HCT116 (cell line): ENCODE data around the gene KLHL11. TPM values are rescaled to one million over a fixed set of nuclear protein-coding genes. Genes with fewer than 3 reads are reported as not detected.
"Not testable (repeated sequence)": the region's sequence is repeated elsewhere in the genome, so short reads cannot be mapped to it uniquely, and the experiment has no call there.

Experiments
- ATAC-seq: fragments of 200-7000 bp; cut with Tn5 transposase; 2 replicates; pipeline ENCODE4 v1.9.1; 2020; ENCODE audit warnings: mild to moderate bottlenecking, moderate library complexity
- BruUV-seq: library from RNA; stranded (reverse); fragments of 400-500 nt; replicated peaks from 2 replicates; lab custom pipeline; 2021; lab: Mats Ljungman, UMichigan
- CTCF ChIA-PET: fragments of 300-600 bp; sonication (Branson Sonifier 250); formaldehyde crosslinking; loops from one replicate; lab custom pipeline; 2021; ENCODE audit warnings: antibody characterized with exemption; lab: Charles Lee
- POLR2A ChIA-PET: fragments of 300-600, 350-600 bp; sonication (Branson Sonifier 250); formaldehyde crosslinking; loops from one replicate; lab custom pipeline; 2021; ENCODE audit warnings: antibody characterized with exemption; lab: Charles Lee
- RAD21 ChIA-PET, 2 experiments: fragments of 300-600 bp; sonication (Branson Sonifier 250); formaldehyde crosslinking; loops; one replicate each; lab custom pipeline; 2023; ENCODE audit warnings: low total read pairs in 2 of 2; ENCODE audit not compliant: uncharacterized antibody in 2 of 2, unreplicated experiment in 2 of 2, low non-redundant PET in 1 of 2; lab: Charles Lee
- DNase-seq: peaks from one replicate; pipeline ENCODE4 v3.0.0-alpha.2; 2010; ENCODE audit warnings: low read depth, low spot score
- H2AFZ ChIP-seq: fragments of 200-600 bp; shearing (Covaris generic), sonication (generic); 2 replicates; pipeline ENCODE4 v1.6.1; 2017; ENCODE audit warnings: low read depth, mixed run types, mixed read lengths, antibody characterized with exemption, low read length; ENCODE audit not compliant: poor library complexity, severe bottlenecking
- H3K27ac ChIP-seq: 2 replicates; pipeline ENCODE4 v1.5.1; 2012; ENCODE audit warnings: low read depth, low read length
- H3K27me3 ChIP-seq: fragments of 200-600 bp; sonication (generic); 2 replicates; pipeline ENCODE4 v1.6.1; 2016; ENCODE audit warnings: mixed run types, low read length, mixed read lengths; ENCODE audit not compliant: insufficient read depth
- H3K36me3 ChIP-seq, 2 experiments: fragments of 200-500 bp in 1 of 2; fragments of 200-600 bp in 1 of 2; sonication (Bioruptor generic) in 1 of 2; sonication (generic) in 1 of 2; 2 replicates each; pipeline versions ENCODE4 v1.5.1 to v1.6.1; 2014 to 2016; ENCODE audit warnings: low read length in 2 of 2, inconsistent platforms in 1 of 2, mixed read lengths in 1 of 2, mixed run types in 1 of 2; ENCODE audit not compliant: insufficient read depth in 2 of 2, control insufficient read depth in 1 of 2
- H3K4me1 ChIP-seq, 2 experiments: fragments of 200-600 bp in 1 of 2; sonication (generic) in 1 of 2; 2 replicates each; pipeline versions ENCODE4 v1.5.1 to v1.6.1; 2012 to 2017; ENCODE audit warnings: low read length in 2 of 2, inconsistent platforms in 1 of 2, mild to moderate bottlenecking in 1 of 2, mixed read lengths in 1 of 2, mixed run types in 1 of 2, moderate library complexity in 1 of 2; ENCODE audit not compliant: insufficient read depth in 2 of 2, control insufficient read depth in 1 of 2
- H3K4me2 ChIP-seq: fragments of 200-600 bp; sonication (generic); 2 replicates; pipeline ENCODE4 v1.6.1; 2017; ENCODE audit warnings: mixed run types, low read length, mixed read lengths
- H3K4me3 ChIP-seq, 2 experiments: fragments of 200-600 bp in 1 of 2; sonication (generic) in 1 of 2; replicated peaks in 1 of 2; 2 replicates each; pipeline ENCODE4 v1.5.1; 2011 to 2016; ENCODE audit warnings: low read length in 2 of 2, control low read depth in 1 of 2, low read depth in 1 of 2, mild to moderate bottlenecking in 1 of 2, mixed read lengths in 1 of 2, mixed run types in 1 of 2
- H3K79me2 ChIP-seq: fragments of 200-600 bp; sonication (generic); 2 replicates; pipeline ENCODE4 v1.6.1; 2017; ENCODE audit warnings: mild to moderate bottlenecking, mixed run types, low read length, moderate library complexity, mixed read lengths; ENCODE audit not compliant: insufficient read depth
- H3K9ac ChIP-seq: fragments of 200-600 bp; sonication (generic); 2 replicates; pipeline ENCODE4 v1.6.1; 2016; ENCODE audit warnings: low read length, mixed read lengths
- H3K9me2 ChIP-seq: fragments of 200-600 bp; sonication (generic), shearing (Covaris generic); 2 replicates; pipeline ENCODE4 v1.6.1; 2017; ENCODE audit warnings: mixed run types, mild to moderate bottlenecking, moderate library complexity; ENCODE audit not compliant: insufficient read depth
- H3K9me3 ChIP-seq, 2 experiments: fragments of 200-500 bp in 1 of 2; fragments of 200-600 bp in 1 of 2; sonication (Bioruptor generic) in 1 of 2; sonication (generic) in 1 of 2; 2 replicates each; pipeline ENCODE4 v1.6.1; 2014 to 2017; ENCODE audit warnings: low read length in 2 of 2, mixed read lengths in 2 of 2, inconsistent platforms in 1 of 2, low read depth in 1 of 2, mild to moderate bottlenecking in 1 of 2, mixed run types in 1 of 2, moderate library complexity in 1 of 2; ENCODE audit not compliant: control insufficient read depth in 1 of 2, insufficient read depth in 1 of 2
- H4K20me1 ChIP-seq: fragments of 200-600 bp; sonication (generic), shearing (Covaris generic); 2 replicates; pipeline ENCODE4 v1.6.1; 2017; ENCODE audit warnings: mixed run types, mild to moderate bottlenecking, moderate library complexity; ENCODE audit not compliant: insufficient read depth
- CBX3 ChIP-seq: IDR thresholded peaks from 2 replicates; pipeline ENCODE4 v1.6.1; 2012; ENCODE audit warnings: low read depth
- ELF1 ChIP-seq: IDR thresholded peaks from 2 replicates; pipeline ENCODE4 v1.6.1; 2012; ENCODE audit warnings: low read depth, borderline replicate concordance
- EZH2phosphoT487 ChIP-seq: fragments of 200-600 bp; IDR thresholded peaks from 2 replicates; pipeline ENCODE4 v1.6.1; 2018; ENCODE audit warnings: antibody characterized with exemption, borderline replicate concordance
- JUND ChIP-seq: IDR thresholded peaks from 2 replicates; pipeline ENCODE4 v1.6.1; 2012
- POLR2AphosphoS5 ChIP-seq: IDR thresholded peaks from 2 replicates; pipeline ENCODE4 v1.6.1; 2011; ENCODE audit warnings: mild to moderate bottlenecking, low read depth, low read length, moderate library complexity
- REST ChIP-seq: IDR thresholded peaks from 2 replicates; pipeline ENCODE4 v1.6.1; 2012; ENCODE audit warnings: low read depth
- SIN3A ChIP-seq: IDR thresholded peaks from 2 replicates; pipeline ENCODE4 v1.6.1; 2012; ENCODE audit warnings: low read depth
- SP1 ChIP-seq: IDR thresholded peaks from 2 replicates; pipeline ENCODE4 v1.6.1; 2012; ENCODE audit warnings: low read depth
- SRF ChIP-seq: IDR thresholded peaks from 2 replicates; pipeline ENCODE4 v1.6.1; 2012; ENCODE audit warnings: low read depth
- ZFX ChIP-seq: fragments of 450-650 bp; IDR thresholded peaks from 2 replicates; pipeline ENCODE4 v1.6.1; 2017
- ZNF274 ChIP-seq: fragments of 200-500 bp; sonication (Bioruptor generic); IDR thresholded peaks from 2 replicates; pipeline ENCODE4 v1.6.1; 2014; ENCODE audit warnings: mild to moderate bottlenecking, low read depth, low read length, inconsistent platforms
- intact Hi-C: fragments of 100-400 bp; cut with micrococcal nuclease; formaldehyde crosslinking; loops from 2 replicates; pipeline ENCODE4 v1.10.0; 2022
- total RNA-seq: library from RNA; stranded (reverse); gene quantifications from one replicate; pipeline ENCODE4 v1.2.1, GENCODE V29; 2021; ENCODE audit not compliant: unreplicated experiment

Gene KLHL11
- total RNA-seq, 1 experiment from 2014 or later = 22.4 TPM

GRCh38 chr17:41844971-41845370 is 20.3 kb downstream of the KLHL11 start:
- TF ChIP-seq REST (no peak), ELF1 (no peak), EZH2phosphoT487 (no peak), SRF (no peak), JUND (no peak), ZFX (no peak), SP1 (no peak), SIN3A (no peak), POLR2AphosphoS5 (no peak), ZNF274 (no peak), CBX3 (no peak)
- no TSS peak for BruUV-seq

GRCh38 chr17:41840781-41841180 is 24.4 kb downstream of the KLHL11 start:
- H3K79me2 ChIP-seq, CTCF ChIA-PET, H3K9me2 ChIP-seq, BruUV-seq, POLR2A ChIA-PET, H3K9me3 ChIP-seq, DNase-seq, H3K27me3 ChIP-seq, H3K4me2 ChIP-seq, ATAC-seq, H3K9ac ChIP-seq, intact Hi-C loops, RAD21 ChIA-PET, H2AFZ ChIP-seq, H3K27ac ChIP-seq, H3K4me3 ChIP-seq, H3K36me3 ChIP-seq, H4K20me1 ChIP-seq: not testable (repeated sequence)
- peaks cover 7 to 12% of the 10 kb centered on the region in 2 experiments for H3K4me1 ChIP-seq

More at GRCh38 chr17:41844971-41845370, 20.3 kb downstream of the KLHL11 start:
- no peak overlapping the region for H3K4me2 ChIP-seq
- H3K9me3 ChIP-seq = no peaks in the 10 kb centered on the region
- H3K9ac ChIP-seq = no peak overlapping the region
- no peaks in the 10 kb centered on the region for H3K27me3 ChIP-seq
- no peaks in the 10 kb centered on the region for H4K20me1 ChIP-seq
- no peaks in the 10 kb centered on the region for H3K9me2 ChIP-seq
- no peak for ATAC-seq
- no peak overlapping the region for H3K27ac ChIP-seq
- intact Hi-C loops = no loop called here
- CTCF ChIA-PET = no interaction called here
- no peak overlapping the region for H2AFZ ChIP-seq
- DNase-seq = no peak
- POLR2A ChIA-PET = no interaction called here
- no peak overlapping the region for H3K4me3 ChIP-seq
- H3K36me3 ChIP-seq = no peaks in the 10 kb centered on the region
- peaks cover 23% of the 10 kb centered on the region for H3K79me2 ChIP-seq
- RAD21 ChIA-PET = no interaction called here
- peaks cover 15 to 21% of the 10 kb centered on the region in 2 experiments for H3K4me1 ChIP-seq

- H3K36me3 ChIP-seq, H3K27ac ChIP-seq, H4K20me1 ChIP-seq, H3K27me3 ChIP-seq, H2AFZ ChIP-seq, intact Hi-C loops, POLR2A ChIA-PET, ATAC-seq, DNase-seq, H3K4me2 ChIP-seq, RAD21 ChIA-PET, H3K9me3 ChIP-seq, BruUV-seq, H3K4me3 ChIP-seq, H3K9me2 ChIP-seq, H3K9ac ChIP-seq, CTCF ChIA-PET: not testable (repeated sequence)
- peaks cover 4 to 15% of the 10 kb centered on the region in 2 experiments; a peak in 3 of 4 replicates for H3K4me1 ChIP-seq
- H3K79me2 ChIP-seq = peaks cover 14% of the 10 kb centered on the region
Observed at GRCh38 chr17:41839448-41839847, 25.8 kb downstream of the KLHL11 start.
